WTC11 (cell line): ENCODE results near the gene SYCP2L. TPM values are rescaled to one million over a fixed set of nuclear protein-coding genes. Genes with fewer than 3 reads are reported as not detected.

ENCODE experiments used
- ATAC-seq: fragments of 200-7000 bp; cut with Tn5 transposase; 2 replicates; pipeline ENCODE4 v1.10.0; 2021; ENCODE audit warnings: mild to moderate bottlenecking, moderate library complexity
- CTCF ChIA-PET: fragments of 300-600 bp; sonication (Branson Sonifier 250); formaldehyde crosslinking; loops from one replicate; lab custom pipeline; 2021; ENCODE audit warnings: antibody characterized with exemption; lab: Charles Lee
- POLR2A ChIA-PET: fragments of 350-600 bp; sonication (Branson Sonifier 250); formaldehyde crosslinking; loops from one replicate; lab custom pipeline; 2021; ENCODE audit warnings: antibody characterized with exemption; lab: Charles Lee
- DNase-seq: peaks from one replicate; pipeline ENCODE4 v3.0.0; 2021; ENCODE audit warnings: low spot score
- H3K27ac Mint-ChIP-seq: 2 replicates; pipeline ENCODE4 v1.8.0; 2021; ENCODE audit warnings: mixed read lengths
- H3K27me3 Mint-ChIP-seq: 2 replicates; pipeline ENCODE4 v1.8.0; 2021; ENCODE audit warnings: low read depth, mild to moderate bottlenecking, moderate library complexity, mixed read lengths
- H3K36me3 Mint-ChIP-seq: 2 replicates; pipeline ENCODE4 v1.8.0; 2021; ENCODE audit warnings: mixed read lengths
- H3K4me1 Mint-ChIP-seq: 2 replicates; pipeline ENCODE4 v1.8.0; 2022; ENCODE audit warnings: mixed read lengths
- H3K4me3 Mint-ChIP-seq: 2 replicates; pipeline ENCODE4 v1.8.0; 2021; ENCODE audit warnings: mild to moderate bottlenecking, moderate library complexity, mixed read lengths
- H3K9me3 Mint-ChIP-seq: 2 replicates; pipeline ENCODE4 v1.8.0; 2021; ENCODE audit warnings: mixed read lengths
- AR ChIP-seq: fragments of 250-450 bp; sonication (Bioruptor Pico); IDR thresholded peaks from 2 replicates; pipeline ENCODE4 v1.9.0; 2021; ENCODE audit warnings: mild to moderate bottlenecking
- CDX4 ChIP-seq: fragments of 250-450 bp; sonication (Bioruptor Pico); IDR thresholded peaks from 2 replicates; pipeline ENCODE4 v1.9.0; 2021; ENCODE audit warnings: moderate library complexity, mild to moderate bottlenecking, inconsistent platforms, borderline replicate concordance
- CTCF ChIP-seq: fragments of 200-600 bp; IDR thresholded peaks from 2 replicates; pipeline ENCODE4 v1.8.0; 2022; ENCODE audit warnings: antibody characterized with exemption
- E2F4 ChIP-seq: sonication (generic); formaldehyde crosslinking; IDR thresholded peaks from 2 replicates; pipeline ENCODE4 v1.8.1; 2022; ENCODE audit warnings: low read depth, mild to moderate bottlenecking, moderate library complexity, missing genetic modification reagents, borderline replicate concordance
- EMX1 ChIP-seq: fragments of 250-450 bp; sonication (Bioruptor Pico); IDR thresholded peaks from 2 replicates; pipeline ENCODE4 v1.8.0; 2021; ENCODE audit warnings: mild to moderate bottlenecking
- KAT7 ChIP-seq: sonication (generic); formaldehyde crosslinking; IDR thresholded peaks from 2 replicates; pipeline ENCODE4 v1.8.1; 2023; ENCODE audit warnings: missing genetic modification reagents, mild to moderate bottlenecking, borderline replicate concordance
- MYBL2 ChIP-seq: sonication (generic); formaldehyde crosslinking; IDR thresholded peaks from 2 replicates; pipeline ENCODE4 v1.8.1; 2023; ENCODE audit warnings: mild to moderate bottlenecking, moderate library complexity, missing genetic modification reagents
- NFE2L1 ChIP-seq: sonication (generic); formaldehyde crosslinking; IDR thresholded peaks from 2 replicates; pipeline ENCODE4 v1.8.1; 2023; ENCODE audit warnings: missing genetic modification reagents
- NFYB ChIP-seq: sonication (generic); formaldehyde crosslinking; conservative IDR thresholded peaks from 2 replicates; pipeline ENCODE4 v1.8.0; 2022; ENCODE audit warnings: low read depth, missing genetic modification reagents
- NR3C1 ChIP-seq: sonication (generic); formaldehyde crosslinking; conservative IDR thresholded peaks from 2 replicates; pipeline ENCODE4 v1.8.1; 2023; ENCODE audit warnings: low read depth, mild to moderate bottlenecking, missing genetic modification reagents
- PREB ChIP-seq: sonication (generic); formaldehyde crosslinking; IDR thresholded peaks from 2 replicates; pipeline ENCODE4 v1.8.1; 2022; ENCODE audit warnings: mild to moderate bottlenecking, missing genetic modification reagents, moderate library complexity, borderline replicate concordance
- PRRX2 ChIP-seq: fragments of 250-450 bp; sonication (Bioruptor Pico); IDR thresholded peaks from 2 replicates; pipeline ENCODE4 v1.8.0; 2021; ENCODE audit warnings: mild to moderate bottlenecking
- RELA ChIP-seq: sonication (generic); formaldehyde crosslinking; IDR thresholded peaks from 2 replicates; pipeline ENCODE4 v1.8.1; 2022; ENCODE audit warnings: missing genetic modification reagents, mild to moderate bottlenecking, borderline replicate concordance
- RORB ChIP-seq: fragments of 250-450 bp; sonication (Bioruptor Pico); IDR thresholded peaks from 2 replicates; pipeline ENCODE4 v1.9.0; 2021; ENCODE audit warnings: mild to moderate bottlenecking
- SOX15 ChIP-seq: fragments of 250-450 bp; sonication (Bioruptor Pico); IDR thresholded peaks from 2 replicates; pipeline ENCODE4 v1.9.0; 2021; ENCODE audit warnings: mild to moderate bottlenecking
- SP1 ChIP-seq: sonication (generic); formaldehyde crosslinking; conservative IDR thresholded peaks from 2 replicates; pipeline ENCODE4 v1.8.1; 2022; ENCODE audit warnings: missing genetic modification reagents
- STAT6 ChIP-seq: sonication (generic); formaldehyde crosslinking; conservative IDR thresholded peaks from 2 replicates; pipeline ENCODE4 v1.8.1; 2023; ENCODE audit warnings: mild to moderate bottlenecking, low read depth, missing genetic modification reagents, moderate library complexity
- TCF7 ChIP-seq: sonication (generic); formaldehyde crosslinking; IDR thresholded peaks from 2 replicates; pipeline ENCODE4 v1.8.0; 2022; ENCODE audit warnings: mild to moderate bottlenecking, low read depth, missing genetic modification reagents, moderate library complexity
- TP53 ChIP-seq: sonication (generic); formaldehyde crosslinking; IDR thresholded peaks from 2 replicates; pipeline ENCODE4 v1.8.1; 2023; ENCODE audit warnings: mild to moderate bottlenecking, missing genetic modification reagents
- USF1 ChIP-seq: sonication (generic); formaldehyde crosslinking; IDR thresholded peaks from 2 replicates; pipeline ENCODE4 v1.8.0; 2022; ENCODE audit warnings: mild to moderate bottlenecking, missing genetic modification reagents
- ZBTB21 ChIP-seq: sonication (generic); formaldehyde crosslinking; IDR thresholded peaks from 2 replicates; pipeline ENCODE4 v1.8.1; 2023; ENCODE audit warnings: mild to moderate bottlenecking, missing genetic modification reagents, borderline replicate concordance
- ZNF121 ChIP-seq: sonication (generic); formaldehyde crosslinking; IDR thresholded peaks from 2 replicates; pipeline ENCODE4 v1.8.0; 2023; ENCODE audit warnings: missing genetic modification reagents
- ZNF138 ChIP-seq: sonication (generic); formaldehyde crosslinking; conservative IDR thresholded peaks from 2 replicates; pipeline ENCODE4 v1.8.1; 2022; ENCODE audit warnings: mild to moderate bottlenecking, moderate library complexity, missing genetic modification reagents
- ZNF317 ChIP-seq: sonication (generic); formaldehyde crosslinking; IDR thresholded peaks from 2 replicates; pipeline ENCODE4 v1.8.1; 2023; ENCODE audit warnings: low read depth, mild to moderate bottlenecking, moderate library complexity, missing genetic modification reagents, borderline replicate concordance
- total RNA-seq: library from RNA; stranded (reverse); gene quantifications from 3 replicates; pipeline ENCODE4 v1.2.3, GENCODE V29; 2021

SYCP2L gene
- total RNA-seq, 1 experiment from 2014 or later: 5.4 TPM

- CTCF ChIA-PET: no interaction called here
- Mint-ChIP-seq H3K9me3 (0 out of 2 replicates have a peak, but pooled peaks cover 4% of the 10 kb centered on the region), H3K27ac (no peak overlapping the region)
- DNase-seq: no peak
- TF ChIP-seq SP1 (no peak), RELA (CRISPR knock-in tag) (no peak), EMX1 (CRISPR knock-in tag) (no peak), PRRX2 (CRISPR knock-in tag) (no peak), STAT6 (CRISPR knock-in tag) (no peak), ZNF121 (CRISPR knock-in tag) (no peak), E2F4 (CRISPR knock-in tag) (no peak), USF1 (CRISPR knock-in tag) (no peak), NFYB (CRISPR knock-in tag) (no peak), CTCF (no peak), TP53 (CRISPR knock-in tag) (no peak), AR (no peak), NR3C1 (CRISPR knock-in tag) (no peak)
- TF ChIP-seq, all 79 proteins: peak for 0
- Mint-ChIP-seq H3K4me3 (no peak overlapping the region), H3K27me3 (peaks cover 28% of the 10 kb centered on the region), H3K4me1 (peaks cover 11% of the 10 kb centered on the region), H3K36me3 (no peaks in the 10 kb centered on the region; the same call in 1 of the 2 replicates)
- no peak for ATAC-seq
- POLR2A ChIA-PET: no interaction called here
Measured at GRCh38 chr6:10890151-10890550, 3.3 kb downstream of the SYCP2L start.

GRCh38 chr6:10891960-10892359, 5.1 kb downstream of the SYCP2L start:
- no peak for DNase-seq
- ChIA-PET CTCF (no interaction called here), POLR2A (no interaction called here)
- ATAC-seq: no peak
- Mint-ChIP-seq H3K9me3 (0 out of 2 replicates have a peak, but pooled peaks cover 4% of the 10 kb centered on the region), H3K4me1 (peaks cover 4% of the 10 kb centered on the region; the same call in 1 of the 2 replicates), H3K27me3 (peaks cover 12% of the 10 kb centered on the region), H3K4me3 (no peak overlapping the region), H3K36me3 (no peaks in the 10 kb centered on the region; the same call in 1 of the 2 replicates), H3K27ac (no peak overlapping the region)
- TF ChIP-seq ZNF138 (CRISPR knock-in tag): no peak
- TF ChIP-seq RELA (CRISPR knock-in tag): no peak
- TF ChIP-seq KAT7: no peak
- no peak for TF ChIP-seq ZNF317 (CRISPR knock-in tag)
- no peak for TF ChIP-seq NR3C1 (CRISPR knock-in tag)
- TF ChIP-seq PREB: no peak
- no peak for TF ChIP-seq TCF7 (CRISPR knock-in tag)
- TF ChIP-seq ZBTB21 (CRISPR knock-in tag): no peak
- TF ChIP-seq MYBL2: no peak
- no peak for TF ChIP-seq SOX15
- no peak for TF ChIP-seq CDX4
- no peak for TF ChIP-seq NFE2L1 (CRISPR knock-in tag)
- no peak for TF ChIP-seq RORB (CRISPR knock-in tag)
